GM21737 (cell line): ENCODE results near the gene EPB41L2.

Experiments used
- ATAC-seq: cut with Tn5 transposase; IDR thresholded peaks from one replicate; pipeline ENCODE4 v1.9.1; 2021; ENCODE audit warnings: mild to moderate bottlenecking, moderate library complexity; ENCODE audit not compliant: unreplicated experiment

The EPB41L2 gene

DNA sequence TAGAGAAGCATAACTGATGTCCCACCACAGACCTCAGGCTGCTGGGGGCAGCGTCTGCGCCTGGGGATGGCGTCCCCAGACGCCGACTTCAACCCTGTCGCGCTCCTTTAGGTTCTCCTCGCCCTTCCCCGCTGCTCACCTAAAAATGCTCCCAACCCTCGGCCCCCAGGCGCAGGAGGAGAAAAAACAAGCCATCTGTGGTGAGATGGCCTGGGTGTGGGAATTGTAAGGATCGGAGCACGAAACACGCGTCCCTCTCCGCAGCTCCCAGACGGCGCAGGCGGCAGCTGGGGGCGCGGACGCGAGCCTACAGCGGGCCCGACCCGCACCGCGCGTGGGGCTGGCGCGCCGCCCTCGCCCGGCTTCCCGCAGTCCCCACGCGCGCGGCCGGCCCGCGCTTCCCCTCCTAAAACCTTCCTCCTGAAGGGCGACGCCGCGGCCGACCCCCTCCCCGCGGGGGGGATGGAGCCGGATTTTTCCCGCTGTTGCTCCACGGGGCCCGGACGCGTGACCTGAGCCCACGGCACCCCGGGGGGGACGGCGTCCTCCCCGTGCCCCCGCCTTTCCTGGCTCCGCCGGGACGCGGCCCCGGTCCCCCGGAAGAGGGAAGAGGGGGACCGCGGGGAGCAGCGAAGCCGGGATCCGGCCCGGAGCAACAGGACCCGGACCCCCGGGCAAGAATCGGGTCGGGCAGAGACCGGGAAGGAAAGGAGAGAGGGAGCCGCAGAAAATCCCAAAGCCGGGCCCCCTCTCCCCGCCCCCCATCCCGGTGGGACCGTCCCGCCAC is 611 bp downstream of the EPB41L2 start:
- peak; percentile 25 for ATAC-seq

- ATAC-seq: no peak
Measured at GRCh38 chr6:131061751-131062119, 1.3 kb downstream of the EPB41L2 start.

DNA sequence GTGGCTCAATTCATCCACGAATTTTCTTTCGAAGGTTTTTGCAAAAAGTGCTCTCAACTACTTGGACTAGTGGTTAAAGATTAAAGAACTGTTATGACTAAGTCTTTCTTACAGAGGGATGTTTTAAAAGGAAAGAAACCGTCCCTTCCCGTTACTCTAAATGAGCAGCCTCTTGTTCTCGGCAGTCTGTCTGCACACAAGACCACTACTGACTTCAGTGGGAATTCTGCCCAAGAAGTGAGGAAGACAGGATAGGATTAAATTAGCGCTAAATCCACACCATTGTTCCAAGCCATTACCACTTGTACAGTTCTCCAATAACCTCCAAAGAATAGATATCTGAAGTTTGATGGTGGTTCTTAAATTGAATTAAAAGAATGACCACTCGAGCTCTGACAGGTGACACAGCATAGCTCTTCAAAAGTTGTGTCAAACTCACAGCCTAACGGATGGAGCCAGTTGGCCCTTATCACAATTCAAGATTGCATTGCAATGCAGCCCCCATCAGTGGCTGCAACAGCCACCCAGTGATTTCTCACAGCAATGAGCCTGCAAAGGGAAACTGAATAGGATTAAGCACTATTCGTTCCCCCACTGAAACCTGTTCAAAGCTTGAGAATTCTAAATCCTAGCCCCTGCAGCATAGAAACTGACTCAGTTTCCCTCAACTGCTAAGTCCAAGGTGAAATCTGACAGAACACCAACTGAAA is 1.8 kb downstream of the EPB41L2 start:
- ATAC-seq: no peak

DNA sequence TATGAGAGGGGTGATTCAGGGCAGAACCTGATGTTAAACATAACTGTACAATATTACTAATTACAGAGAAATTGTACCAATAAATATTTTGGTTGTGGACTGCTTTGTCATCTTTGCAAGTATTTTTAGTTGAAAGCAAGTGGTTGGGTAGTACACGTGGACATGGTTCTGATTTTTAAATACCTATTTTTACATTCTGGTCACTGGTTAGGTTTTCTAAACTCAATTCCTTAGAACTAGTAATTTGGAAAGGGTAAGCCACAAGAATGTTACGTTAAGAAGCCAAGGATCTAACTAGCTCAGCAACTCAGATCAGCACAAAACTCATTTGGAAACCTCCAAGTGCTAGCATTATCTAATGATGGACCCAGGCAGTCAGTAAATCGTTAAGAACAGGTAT is 2.7 kb downstream of the EPB41L2 start:
- ATAC-seq: no peak

DNA sequence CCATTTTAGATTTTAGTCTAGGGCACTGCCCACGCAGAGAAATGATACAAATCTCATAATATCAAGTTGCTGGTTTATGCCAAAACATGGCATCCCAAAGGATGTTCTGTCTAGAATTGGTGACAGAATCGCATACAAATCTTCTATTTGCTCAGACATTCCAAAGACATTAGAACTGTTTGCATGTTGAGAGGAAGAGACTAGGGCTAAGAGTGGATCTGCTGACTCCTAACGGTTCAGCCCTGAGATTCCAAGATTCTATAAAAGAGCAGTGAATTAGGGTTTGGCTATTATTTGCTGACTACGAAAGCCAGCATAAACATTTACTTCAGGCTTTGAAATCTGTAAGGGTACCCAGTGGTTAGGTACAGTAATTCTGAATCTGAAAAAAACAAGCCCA is 3.6 kb downstream of the EPB41L2 start:
- no peak for ATAC-seq

GRCh38 chr6:131058236-131058635 is 4.8 kb downstream of the EPB41L2 start:
- ATAC-seq: no peak

DNA sequence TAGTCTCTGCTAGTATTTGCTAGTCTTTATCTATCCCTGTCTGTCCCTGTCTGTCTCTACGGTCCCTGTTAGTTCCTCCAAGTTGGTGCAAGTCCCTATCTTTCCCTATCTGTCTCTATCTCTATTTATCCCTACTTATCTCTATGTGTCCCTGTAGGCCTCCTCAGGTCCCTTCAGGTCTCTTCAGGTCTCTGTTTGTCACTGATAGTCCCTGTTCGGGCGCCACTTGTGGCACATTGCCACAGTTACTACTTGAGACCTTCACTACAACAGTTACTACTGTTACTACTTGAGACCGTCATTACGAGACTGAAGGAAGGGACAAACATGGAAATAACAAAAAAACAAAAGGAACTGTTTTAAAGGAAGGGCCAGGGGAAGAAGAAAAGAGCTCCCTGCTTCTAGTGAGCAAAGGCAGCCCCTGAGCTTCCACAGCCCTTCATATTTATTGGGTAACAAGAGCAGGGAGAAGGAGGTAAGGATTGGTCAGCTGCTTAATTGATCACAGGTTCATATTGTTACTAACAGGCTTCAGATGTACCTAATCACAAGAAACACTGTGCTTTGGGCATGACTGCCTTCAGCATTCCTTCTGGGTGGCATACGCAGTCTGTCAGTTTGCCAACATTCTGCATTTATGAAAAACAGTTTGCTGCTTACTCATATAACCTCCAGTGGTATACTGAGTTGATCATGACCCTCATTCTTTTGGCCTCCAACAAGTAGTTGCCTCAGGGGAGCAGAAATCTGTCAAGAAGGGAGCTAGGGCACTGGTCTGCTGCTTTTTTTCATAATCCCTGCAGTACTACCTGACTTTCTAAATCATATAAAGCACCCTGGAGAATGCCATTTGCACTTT is 8.4 kb downstream of the EPB41L2 start:
- ATAC-seq: no peak

- no peak for ATAC-seq
Measured at GRCh38 chr6:131053546-131054240, 9.4 kb downstream of the EPB41L2 start.

- ATAC-seq: no peak
Measured at GRCh38 chr6:131052181-131052580, 10.9 kb downstream of the EPB41L2 start.

DNA sequence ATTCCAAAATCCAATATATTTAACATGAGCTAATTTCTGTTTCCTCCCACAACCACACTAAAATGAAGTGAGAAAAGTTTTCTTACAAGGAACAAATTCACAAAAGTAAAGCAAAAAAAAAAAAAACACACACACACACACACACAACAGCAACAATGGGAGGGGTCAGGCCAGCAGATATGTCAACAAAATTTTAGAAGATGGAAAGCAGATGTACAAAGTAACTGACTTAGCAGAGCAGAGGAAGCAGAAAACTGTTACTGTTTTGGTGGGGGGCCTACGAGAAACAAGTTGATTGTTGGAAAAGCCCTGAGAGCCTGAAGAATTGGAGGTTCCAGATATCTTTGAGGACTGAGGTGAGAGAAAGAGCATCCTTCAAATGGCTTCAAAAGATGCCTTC is 11.7 kb downstream of the EPB41L2 start:
- ATAC-seq: no peak

DNA sequence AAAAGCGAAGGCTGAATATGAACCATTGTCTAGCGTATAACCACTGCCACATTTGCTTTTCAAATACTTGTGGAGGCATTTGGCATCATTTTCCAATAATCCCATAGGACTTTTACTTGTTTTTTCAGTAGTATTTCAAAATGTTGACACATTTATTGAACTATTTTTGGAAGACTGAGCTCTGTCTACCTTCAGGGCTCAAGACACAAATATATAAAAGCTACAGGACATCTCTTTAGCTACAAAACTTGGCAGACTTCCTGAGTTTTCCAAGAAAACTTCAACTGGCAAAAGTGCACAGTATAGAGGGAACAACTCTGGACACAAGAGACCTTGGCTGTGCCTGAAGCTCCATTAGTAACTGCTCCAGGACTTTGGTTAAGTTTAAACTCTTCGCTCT is 13.4 kb downstream of the EPB41L2 start:
- no peak for ATAC-seq

DNA sequence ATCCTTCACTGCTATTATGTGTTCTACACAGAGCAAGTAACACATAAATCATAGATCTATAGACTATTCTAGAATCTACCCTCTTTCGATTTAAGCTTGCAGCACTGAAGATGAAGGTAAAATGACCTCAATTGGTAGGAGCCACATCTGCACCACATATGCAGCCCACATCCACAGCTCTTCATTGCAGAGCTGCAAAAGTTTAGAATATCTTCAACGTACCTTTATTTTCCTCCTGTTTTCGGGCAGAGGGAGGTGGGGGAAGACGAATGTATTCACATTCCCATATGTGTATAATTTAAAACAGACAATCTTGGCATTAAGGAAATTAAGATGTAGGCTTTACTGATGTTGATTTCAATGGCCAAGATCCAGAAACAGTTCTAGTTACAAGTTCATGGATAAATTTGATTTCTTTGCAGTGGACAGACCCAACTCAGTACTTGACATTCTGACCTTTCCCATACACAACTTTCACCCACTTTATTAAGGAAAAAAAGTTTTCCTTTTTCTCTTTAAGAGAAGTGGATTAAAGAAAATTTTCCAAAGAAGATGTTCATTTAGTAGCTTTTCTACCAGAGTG is 14.0 kb downstream of the EPB41L2 start:
- ATAC-seq: no peak

DNA sequence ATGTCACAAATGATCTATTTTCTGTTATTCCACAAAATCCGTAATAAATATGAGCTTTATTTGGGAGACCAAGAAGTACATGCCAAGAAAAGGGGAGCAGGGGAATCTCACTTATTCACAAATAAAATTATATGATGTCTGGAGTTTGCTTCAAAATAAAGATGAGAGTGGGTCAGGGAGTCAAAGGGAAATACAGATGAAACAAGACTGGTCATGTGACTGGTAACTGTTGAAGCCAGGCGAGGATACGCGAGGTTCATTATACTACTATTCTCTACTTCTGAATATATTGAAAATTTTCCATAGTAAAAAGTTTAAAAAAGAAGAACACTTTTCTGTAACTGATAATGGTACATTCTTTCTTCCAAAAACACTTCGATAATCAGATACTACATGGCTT is 14.6 kb downstream of the EPB41L2 start:
- no peak for ATAC-seq

GRCh38 chr6:131045139-131045538 is 17.9 kb downstream of the EPB41L2 start:
- ATAC-seq: no peak

DNA sequence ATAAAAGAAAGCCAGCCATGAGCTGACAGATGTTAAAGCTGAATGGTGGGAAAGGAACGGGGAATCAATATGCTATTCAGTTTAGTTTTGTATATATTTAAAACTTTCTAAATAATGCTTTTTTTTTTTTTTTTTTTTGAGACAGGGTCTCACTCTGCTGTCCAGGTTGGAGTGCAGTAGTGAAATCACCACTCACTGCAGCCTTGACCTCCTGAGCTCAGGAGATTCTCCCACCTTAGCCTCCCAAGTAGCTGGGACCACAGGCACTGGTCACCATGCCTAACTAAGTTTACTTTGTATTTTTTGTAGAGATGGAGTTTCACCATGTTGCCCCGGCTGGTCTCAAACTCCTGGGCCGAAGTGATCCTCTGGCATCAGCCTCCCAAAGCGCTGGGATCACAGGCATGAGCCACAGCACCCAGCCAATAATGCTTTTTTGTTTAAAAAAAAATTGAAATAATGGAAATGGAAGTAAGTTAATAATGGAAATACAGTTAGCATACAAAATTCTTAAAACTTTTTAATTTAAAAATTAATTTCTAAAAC is 19.1 kb downstream of the EPB41L2 start:
- no peak for ATAC-seq

GRCh38 chr6:131042664-131043063 is 20.4 kb downstream of the EPB41L2 start:
- ATAC-seq: no peak

DNA sequence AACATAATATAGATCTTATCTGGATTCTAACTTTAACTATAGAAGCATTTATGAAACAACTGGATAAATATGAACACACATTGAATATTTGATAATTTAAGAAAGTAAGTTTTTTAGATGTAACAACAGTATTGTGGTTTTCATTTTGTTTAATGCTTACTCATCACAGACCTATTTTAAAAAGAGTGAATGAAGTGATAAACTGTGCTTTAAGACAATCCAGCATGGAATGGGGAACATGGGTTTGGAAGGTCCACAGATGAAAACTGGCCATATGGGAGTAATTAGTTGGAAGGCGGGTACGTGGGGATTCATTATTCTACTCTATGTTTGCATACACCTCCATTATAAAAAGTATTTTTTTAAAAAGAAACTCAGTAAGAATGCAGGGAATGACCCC is 21.2 kb downstream of the EPB41L2 start:
- ATAC-seq: no peak

GRCh38 chr6:131040866-131041265 is 22.2 kb downstream of the EPB41L2 start:
- ATAC-seq: no peak

GRCh38 chr6:131039345-131039680 is 23.7 kb downstream of the EPB41L2 start:
- no peak for ATAC-seq

GRCh38 chr6:131038597-131039344 is 24.3 kb downstream of the EPB41L2 start:
- ATAC-seq: no peak
